Fibroblast of lung (primary cell): Measurements from ENCODE around the gene CORO7. TPM values are rescaled to one million over a fixed set of nuclear protein-coding genes. Genes with fewer than 3 reads are reported as not detected.
"Not testable (repeated sequence)": the region's sequence is repeated elsewhere in the genome, so short reads cannot be mapped to it uniquely, and the experiment has no call there.

Experiments used
- DNase-seq, 2 donors: peaks; one replicate each; pipeline versions ENCODE4 v3.0.0 to v3.0.0-alpha.2; 2010; ENCODE audit warnings: low read depth in 2 of 2
- H2AFZ ChIP-seq: 2 replicates; pipeline ENCODE4 v1.5.1; 2012; ENCODE audit warnings: low read length, control low read depth, inconsistent platforms
- H3K27ac ChIP-seq: 2 replicates; pipeline ENCODE4 v1.5.1; 2011; ENCODE audit warnings: low read length, control low read depth; ENCODE audit not compliant: insufficient read depth
- H3K27me3 ChIP-seq: 2 replicates; pipeline ENCODE4 v1.5.1; 2011; ENCODE audit warnings: mild to moderate bottlenecking, low read length; ENCODE audit not compliant: control insufficient read depth, insufficient read depth
- H3K36me3 ChIP-seq: 2 replicates; pipeline ENCODE4 v1.5.1; 2011; ENCODE audit warnings: low read length; ENCODE audit not compliant: control insufficient read depth, insufficient read depth
- H3K4me1 ChIP-seq: 2 replicates; pipeline ENCODE4 v1.5.1; 2011; ENCODE audit warnings: low read length; ENCODE audit not compliant: control insufficient read depth, insufficient read depth; ENCODE audit errors: extremely low read depth
- H3K4me2 ChIP-seq: 2 replicates; pipeline ENCODE4 v1.5.1; 2011; ENCODE audit warnings: low read length, control low read depth; ENCODE audit not compliant: insufficient read depth; ENCODE audit errors: extremely low read depth
- H3K4me3 ChIP-seq, 4 experiments: fragments of 200-600 bp in 1 of 4; sonication (generic) in 1 of 4; replicated peaks in 1 of 4; 2 replicates each; pipeline ENCODE4 v1.5.1; 2011 to 2016; ENCODE audit warnings: low read length in 4 of 4, low read depth in 3 of 4, mild to moderate bottlenecking in 3 of 4, control low read depth in 2 of 4, inconsistent platforms in 1 of 4, mixed read lengths in 1 of 4; ENCODE audit not compliant: insufficient read depth in 1 of 4; ENCODE audit errors: control extremely low read depth in 1 of 4
- H3K79me2 ChIP-seq: 2 replicates; pipeline ENCODE4 v1.5.1; 2012; ENCODE audit warnings: mild to moderate bottlenecking, low read length, inconsistent platforms; ENCODE audit not compliant: control insufficient read depth, insufficient read depth
- H3K9ac ChIP-seq: 2 replicates; pipeline ENCODE4 v1.5.1; 2011; ENCODE audit warnings: mild to moderate bottlenecking, low read length, control low read depth; ENCODE audit not compliant: insufficient read depth
- H3K9me3 ChIP-seq: 2 replicates; pipeline ENCODE4 v1.5.1; 2012; ENCODE audit warnings: low read depth, low read length; ENCODE audit not compliant: control insufficient read depth, insufficient read depth
- H4K20me1 ChIP-seq: 2 replicates; pipeline ENCODE4 v1.5.1; 2011; ENCODE audit warnings: low read length; ENCODE audit not compliant: control insufficient read depth, insufficient read depth; ENCODE audit errors: extremely low read depth
- CTCF ChIP-seq, 2 donors: IDR thresholded peaks in 1 of 2; conservative IDR thresholded peaks in 1 of 2; 1 replicate in 1 of 2; 2 replicates in 1 of 2; pipeline ENCODE4 v1.5.1; 2011 to 2012; ENCODE audit warnings: low read length in 2 of 2, control low read depth in 1 of 2, inconsistent platforms in 1 of 2, low read depth in 1 of 2, mild to moderate bottlenecking in 1 of 2
- EZH2 ChIP-seq: IDR thresholded peaks from 2 replicates; pipeline ENCODE4 v1.5.1; 2012; ENCODE audit warnings: low read length, control low read depth, mild to moderate bottlenecking; ENCODE audit errors: missing control alignments
- polyA plus RNA-seq, 2 donors: library from polyadenylated mRNA; depleted of rRNA in 1 of 2; stranded (reverse) in 1 of 2; unstranded in 1 of 2; fragments of >200 nt; gene quantifications; 2 replicates each; pipeline ENCODE4 v1.2.1, GENCODE V29; 2011 to 2012; ENCODE audit warnings: missing spikeins in 1 of 2
- total RNA-seq: library from RNA; depleted of rRNA; stranded (reverse); fragments of >200 nt; gene quantifications from 2 replicates; pipeline ENCODE4 v1.2.1, GENCODE V29; 2014

CORO7 gene
- total and polyA plus RNA-seq, 2 donors (not counting 1 experiment from before 2014, with no cell fraction given), result 6.1 to 11.1 TPM

GRCh38 chr16:4334724-4335495, 81.5 kb downstream of the CORO7 start:
- TF ChIP-seq CTCF (conservative IDR thresholded peaks at IDR 0.05 in 1 of 2, IDR thresholded peaks at IDR 0.05 in 1 of 2; ENCODE audit: low read depth in 1 of 2, low read length in 2 of 2) (no peak), EZH2 (no peak)
- Histone ChIP-seq H4K20me1 (no peaks in the 10 kb centered on the region), H3K9ac (no peak overlapping the region), H2AFZ (no peak overlapping the region), H3K4me2 (no peak overlapping the region), H3K4me3 (no peak overlapping the region), H3K9me3 (no peaks in the 10 kb centered on the region), H3K4me1 (peaks cover 4% of the 10 kb centered on the region), H3K27me3 (no peaks in the 10 kb centered on the region), H3K79me2 (peaks cover 30% of the 10 kb centered on the region), H3K27ac (no peak overlapping the region), H3K36me3 (peaks cover 32% of the 10 kb centered on the region)
- no peak for DNase-seq

GRCh38 chr16:4333714-4334113, 82.7 kb downstream of the CORO7 start:
- not testable (repeated sequence) for H2AFZ ChIP-seq, DNase-seq, H3K27ac ChIP-seq, H3K9me3 ChIP-seq, H3K4me2 ChIP-seq, H3K27me3 ChIP-seq, H4K20me1 ChIP-seq, H3K4me3 ChIP-seq, H3K9ac ChIP-seq, H3K4me1 ChIP-seq
- Histone ChIP-seq H3K36me3 (peaks cover 28% of the 10 kb centered on the region), H3K79me2 (peaks cover 42% of the 10 kb centered on the region)

GRCh38 chr16:4333308-4333638, 83.1 kb downstream of the CORO7 start:
- no peak for TF ChIP-seq EZH2
- TF ChIP-seq CTCF (conservative IDR thresholded peaks at IDR 0.05 in 1 of 2, IDR thresholded peaks at IDR 0.05 in 1 of 2; ENCODE audit: low read depth in 1 of 2, low read length in 2 of 2), result no peak
- Histone ChIP-seq H3K4me2 (no peak overlapping the region), H3K27ac (no peak overlapping the region), H2AFZ (no peak overlapping the region), H3K4me3 (no peak overlapping the region), H3K36me3 (peaks cover 27% of the 10 kb centered on the region), H3K27me3 (no peaks in the 10 kb centered on the region), H3K4me1 (peaks cover 12% of the 10 kb centered on the region), H4K20me1 (no peaks in the 10 kb centered on the region), H3K9me3 (no peaks in the 10 kb centered on the region), H3K9ac (no peak overlapping the region), H3K79me2 (peaks cover 46% of the 10 kb centered on the region)
- no peak for DNase-seq
